Neural cell (in vitro differentiated cells): ENCODE data around the gene CEP120. TPM values are rescaled to one million over a fixed set of nuclear protein-coding genes. Genes with fewer than 3 reads are reported as not detected.

Experiments
- H2AFZ ChIP-seq: fragments of 200-600, 300-800 bp; sonication (generic), shearing (Covaris generic); 2 replicates; pipeline ENCODE4 v1.6.0; 2014; ENCODE audit warnings: low read depth, mild to moderate bottlenecking, antibody characterized with exemption, low read length, moderate library complexity
- H3F3A ChIP-seq: fragments of 200-600 bp; shearing (Covaris generic); 2 replicates; pipeline ENCODE4 v1.6.1; 2016; ENCODE audit warnings: mild to moderate bottlenecking, moderate library complexity, mixed read lengths, antibody characterized with exemption, low read length; ENCODE audit not compliant: insufficient read depth, poor library complexity, severe bottlenecking
- H3K27ac ChIP-seq: fragments of 200-600, 300-800 bp; sonication (generic), shearing (Covaris generic); 2 replicates; pipeline ENCODE4 v1.5.1; 2014; ENCODE audit warnings: mild to moderate bottlenecking, low read length, moderate library complexity
- H3K27me3 ChIP-seq: fragments of 300-800, 200-600 bp; sonication (generic), shearing (Covaris generic); 2 replicates; pipeline ENCODE4 v1.6.0; 2014; ENCODE audit warnings: mild to moderate bottlenecking, low read depth, low read length, moderate library complexity; ENCODE audit not compliant: insufficient read depth
- H3K36me3 ChIP-seq: fragments of 300-800, 200-600 bp; sonication (generic), shearing (Covaris generic); 2 replicates; pipeline ENCODE4 v1.5.1; 2014; ENCODE audit warnings: mild to moderate bottlenecking, antibody characterized with exemption, low read length, moderate library complexity; ENCODE audit not compliant: insufficient read depth
- H3K4me2 ChIP-seq: fragments of 300-800, 200-600 bp; sonication (generic), shearing (Covaris generic); 2 replicates; pipeline ENCODE4 v1.6.0; 2014; ENCODE audit warnings: mild to moderate bottlenecking, low read length
- H3K4me3 ChIP-seq: fragments of 300-800, 200-600 bp; sonication (generic), shearing (Covaris generic); 2 replicates; pipeline ENCODE4 v1.5.1; 2014; ENCODE audit warnings: mild to moderate bottlenecking, low read length, moderate library complexity
- H3K79me2 ChIP-seq: fragments of 200-600 bp; shearing (Covaris generic); replicated peaks from 2 replicates; pipeline ENCODE4 v1.6.0; 2014; ENCODE audit warnings: mild to moderate bottlenecking, low read length, moderate library complexity; ENCODE audit not compliant: insufficient read depth
- H3K9ac ChIP-seq: fragments of 300-800, 200-600 bp; sonication (generic), shearing (Covaris generic); 2 replicates; pipeline ENCODE4 v1.6.1; 2016; ENCODE audit warnings: mild to moderate bottlenecking, low read length, mixed read lengths
- H3K9me2 ChIP-seq: fragments of 200-600 bp; shearing (Covaris generic); 2 replicates; pipeline ENCODE4 v1.6.1; 2016; ENCODE audit warnings: mild to moderate bottlenecking, low read length, mixed read lengths; ENCODE audit not compliant: insufficient read depth
- H3K9me3 ChIP-seq: fragments of 200-600, 300-800 bp; sonication (generic), shearing (Covaris generic); 2 replicates; pipeline ENCODE4 v1.6.1; 2016; ENCODE audit warnings: mild to moderate bottlenecking, mixed run types, low read length, moderate library complexity, mixed read lengths
- H4K20me1 ChIP-seq: fragments of 200-600 bp; shearing (Covaris generic); 2 replicates; pipeline ENCODE4 v1.6.1; 2016; ENCODE audit warnings: mild to moderate bottlenecking, mixed run types; ENCODE audit not compliant: insufficient read depth
- CTCF ChIP-seq: fragments of 450-650 bp; IDR thresholded peaks from 2 replicates; pipeline ENCODE4 v1.5.1; 2014; ENCODE audit warnings: antibody characterized with exemption, mild to moderate bottlenecking, moderate library complexity; ENCODE audit not compliant: poor library complexity, severe bottlenecking
- EP300 ChIP-seq: fragments of 450-650 bp; conservative IDR thresholded peaks from 2 replicates; pipeline ENCODE4 v1.6.1; 2014; ENCODE audit warnings: antibody characterized with exemption, mild to moderate bottlenecking, moderate library complexity; ENCODE audit not compliant: poor library complexity, severe bottlenecking
- EZH2 ChIP-seq: fragments of 200-600, 300-800 bp; shearing (Covaris generic), sonication (generic); IDR thresholded peaks from 2 replicates; pipeline ENCODE4 v1.6.1; 2014; ENCODE audit warnings: antibody characterized with exemption, low read length, borderline replicate concordance, mild to moderate bottlenecking; ENCODE audit not compliant: insufficient read depth, poor library complexity, severe bottlenecking
- MXI1 ChIP-seq: fragments of 450-650 bp; conservative IDR thresholded peaks from 2 replicates; pipeline ENCODE4 v1.6.1; 2014; ENCODE audit warnings: antibody characterized with exemption, mild to moderate bottlenecking; ENCODE audit not compliant: poor library complexity, severe bottlenecking
- POLR2AphosphoS5 ChIP-seq: IDR thresholded peaks from 2 replicates; pipeline ENCODE4 v1.6.1; 2012
- RAD21 ChIP-seq: fragments of 450-650 bp; conservative IDR thresholded peaks from 2 replicates; pipeline ENCODE4 v1.6.1; 2014; ENCODE audit warnings: antibody characterized with exemption, mild to moderate bottlenecking, moderate library complexity
- REST ChIP-seq: IDR thresholded peaks from 2 replicates; pipeline ENCODE4 v1.6.1; 2012; ENCODE audit warnings: borderline replicate concordance
- SMC3 ChIP-seq: fragments of 450-650 bp; conservative IDR thresholded peaks from 2 replicates; pipeline ENCODE4 v1.6.1; 2014; ENCODE audit warnings: antibody characterized with exemption, mild to moderate bottlenecking, moderate library complexity; ENCODE audit not compliant: poor library complexity
- TAF1 ChIP-seq: IDR thresholded peaks from 2 replicates; pipeline ENCODE4 v1.6.1; 2012; ENCODE audit warnings: low read depth
- polyA plus RNA-seq: library from polyadenylated mRNA; depleted of rRNA; stranded (reverse); fragments of >200 nt; gene quantifications from 2 replicates; pipeline ENCODE4 v1.2.3, GENCODE V29; 2014

The CEP120 gene
- polyA plus RNA-seq, 1 donor from 2014 or later = 33.2 TPM

- H3K9ac ChIP-seq = no peak overlapping the region
These were observed 78.3 kb downstream of the CEP120 start for GRCh38 chr5:123344816-123345426.

GRCh38 chr5:123340928-123341327, 82.3 kb downstream of the CEP120 start:
- no peaks in the 10 kb centered on the region for H3K36me3 ChIP-seq
- H4K20me1 ChIP-seq = no peaks in the 10 kb centered on the region
- no peaks in the 10 kb centered on the region for H3K9me3 ChIP-seq
- H3K27me3 ChIP-seq = no peaks in the 10 kb centered on the region
- no peaks in the 10 kb centered on the region for H3K79me2 ChIP-seq
- no peak overlapping the region for H3K27ac ChIP-seq
- no peaks in the 10 kb centered on the region for H3K9me2 ChIP-seq
- no peaks in the 10 kb centered on the region for H3F3A ChIP-seq
- no peak overlapping the region for H3K4me2 ChIP-seq
- H3K9ac ChIP-seq = no peak overlapping the region
- no peak overlapping the region for H3K4me3 ChIP-seq
- H2AFZ ChIP-seq = no peak overlapping the region
- TF ChIP-seq EP300 (no peak), EZH2 (no peak), REST (no peak), SMC3 (no peak), POLR2AphosphoS5 (no peak)

More at GRCh38 chr5:123344816-123345426, 78.3 kb downstream of the CEP120 start:
- H3K9me3 ChIP-seq = no peaks in the 10 kb centered on the region
- no peaks in the 10 kb centered on the region for H3K79me2 ChIP-seq
- H3K9me2 ChIP-seq = no peaks in the 10 kb centered on the region
- no peaks in the 10 kb centered on the region for H4K20me1 ChIP-seq
- H3K4me2 ChIP-seq = no peak overlapping the region
- no peak overlapping the region for H3K4me3 ChIP-seq
- no peak for TF ChIP-seq MXI1
- no peak for TF ChIP-seq REST
- peak; percentile 85 for TF ChIP-seq SMC3
- TF ChIP-seq EP300 = no peak
- no peak for TF ChIP-seq EZH2
- TF ChIP-seq TAF1 = no peak
- TF ChIP-seq CTCF = peak; percentile 76
- no peak for TF ChIP-seq POLR2AphosphoS5
- peak; percentile 77 for TF ChIP-seq RAD21
- H3K27ac ChIP-seq = no peak overlapping the region
- no peaks in the 10 kb centered on the region for H3K36me3 ChIP-seq
- no peaks in the 10 kb centered on the region for H3K27me3 ChIP-seq
- no peaks in the 10 kb centered on the region for H3F3A ChIP-seq
- H2AFZ ChIP-seq = no peak overlapping the region
